Measurements from ENCODE around the gene SLC35G6. TPM values are rescaled to one million over a fixed set of nuclear protein-coding genes. Genes with fewer than 3 reads are reported as not detected.
A peak's percentile ranks its signal among the peaks of the same experiment; 100 is the strongest.

The SLC35G6 gene
- total and polyA plus RNA-seq, 2 of the 13 experiments (the other 11 are each of a cell fraction or from before 2014, with no cell fraction given), result 0.07 TPM; not detected in 1

- TF ChIP-seq ZUFSP (CRISPR knock-in tag; IDR thresholded peaks at IDR 0.05; ENCODE audit: borderline replicate concordance), result no peak
- TF ChIP-seq ZBTB42 (CRISPR knock-in tag; IDR thresholded peaks at IDR 0.05), result no peak
- peak; percentile 84 for TF ChIP-seq RBM39 (IDR thresholded peaks at IDR 0.05; ENCODE audit: low read depth, low read length, poor library complexity, severe bottlenecking)
- TF ChIP-seq RXRA (CRISPR knock-in tag; IDR thresholded peaks at IDR 0.05), result peak; percentile 78
- TF ChIP-seq ZNF503 (CRISPR knock-in tag; IDR thresholded peaks at IDR 0.05), result no peak
- no peak for TF ChIP-seq PAWR (CRISPR knock-in tag; IDR thresholded peaks at IDR 0.05; ENCODE audit: borderline replicate concordance)
- TF ChIP-seq ETV6 (CRISPR knock-in tag; conservative IDR thresholded peaks at IDR 0.05), result 0 out of 2 replicates have a peak, but pooled peaks have one; percentile 26
- TF ChIP-seq SAFB2 (CRISPR knock-in tag; IDR thresholded peaks at IDR 0.05; ENCODE audit: borderline replicate concordance, low read depth), result no peak
- TF ChIP-seq ZNF136 (CRISPR knock-in tag; IDR thresholded peaks at IDR 0.05; ENCODE audit: low read depth), result peak; percentile 57
- 0 out of 4 replicates have a peak, but pooled peaks of 1 of the 2 experiments have one; percentile 3 for TF ChIP-seq EP300 (IDR thresholded peaks at IDR 0.05; ENCODE audit: low read depth in 2 of 2, low read length in 2 of 2)
- no peak for TF ChIP-seq EP300 (CRISPR knock-in tag; IDR thresholded peaks at IDR 0.05; ENCODE audit: borderline replicate concordance)
- TF ChIP-seq ZNF704 (CRISPR knock-in tag; IDR thresholded peaks at IDR 0.05; ENCODE audit: borderline replicate concordance), result 0 out of 2 replicates have a peak, but pooled peaks have one; percentile 25
- no peak for TF ChIP-seq ZNF431 (CRISPR knock-in tag; IDR thresholded peaks at IDR 0.05; ENCODE audit: borderline replicate concordance, low read depth)
- no peak for TF ChIP-seq BATF2 (CRISPR knock-in tag; IDR thresholded peaks at IDR 0.05)
- no peak for TF ChIP-seq ZNF225 (CRISPR knock-in tag; IDR thresholded peaks at IDR 0.05)
- peak; percentile 57; the same call in 1 of the 2 replicates for TF ChIP-seq NR2F6 (IDR thresholded peaks at IDR 0.05)
- peak; percentile 82 for TF ChIP-seq NR2F6 (CRISPR knock-in tag; IDR thresholded peaks at IDR 0.05)
- no peak for TF ChIP-seq ZNF570 (CRISPR knock-in tag; IDR thresholded peaks at IDR 0.05; ENCODE audit: borderline replicate concordance)
- no peak for TF ChIP-seq IRF1 (CRISPR knock-in tag; IDR thresholded peaks at IDR 0.05; ENCODE audit: low read depth)
- no peak for TF ChIP-seq U2AF1 (optimal IDR thresholded peaks at IDR 0.05; ENCODE audit: low read depth, low read length)
- TF ChIP-seq ZNF232 (CRISPR knock-in tag; IDR thresholded peaks at IDR 0.05; ENCODE audit: borderline replicate concordance), result no peak
These were observed 36.3 kb upstream of the SLC35G6 start, which contains the start of gene CHRNB1 (continued) for GRCh38 chr17:7444682-7445618.

All from HepG2 (cell line).